ENCODE measurements around the gene POMZP3. TPM values are rescaled to one million over a fixed set of nuclear protein-coding genes. Genes with fewer than 3 reads are reported as not detected.
"Not testable (repeated sequence)": the region's sequence is repeated elsewhere in the genome, so short reads cannot be mapped to it uniquely, and the experiment has no call there.

Gene POMZP3
- total RNA-seq, 2 donors from 2014 or later: 12.9 to 14.9 TPM

DNA sequence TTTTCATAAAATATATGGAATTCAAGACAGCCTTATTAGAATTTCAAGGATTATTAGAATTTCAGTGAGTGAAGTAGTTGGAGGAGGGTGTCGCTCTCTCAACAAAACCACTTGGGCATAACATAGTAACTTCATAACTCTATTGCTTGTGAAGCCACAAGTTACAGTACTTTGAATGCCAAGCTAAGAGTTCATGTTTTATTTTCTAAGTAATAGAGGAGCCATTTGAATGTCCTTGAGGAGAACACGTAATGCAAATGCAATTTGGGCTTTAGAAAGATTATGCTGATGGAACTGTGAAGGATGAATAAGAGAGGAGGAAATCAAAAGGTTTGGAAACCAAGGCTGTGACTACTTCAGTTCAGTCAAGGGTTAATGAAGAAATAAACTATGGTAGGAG, 51.6 kb downstream of the POMZP3 start:
- H3K27ac Mint-ChIP-seq; H3K4me3 Mint-ChIP-seq; H3K27me3 Mint-ChIP-seq; H3K4me1 Mint-ChIP-seq (ENCODE audit: low read depth in 2 of 2); ATAC-seq; H3K9me3 Mint-ChIP-seq; H3K36me3 Mint-ChIP-seq; DNase-seq (ENCODE audit: low spot score): not testable (repeated sequence)

DNA sequence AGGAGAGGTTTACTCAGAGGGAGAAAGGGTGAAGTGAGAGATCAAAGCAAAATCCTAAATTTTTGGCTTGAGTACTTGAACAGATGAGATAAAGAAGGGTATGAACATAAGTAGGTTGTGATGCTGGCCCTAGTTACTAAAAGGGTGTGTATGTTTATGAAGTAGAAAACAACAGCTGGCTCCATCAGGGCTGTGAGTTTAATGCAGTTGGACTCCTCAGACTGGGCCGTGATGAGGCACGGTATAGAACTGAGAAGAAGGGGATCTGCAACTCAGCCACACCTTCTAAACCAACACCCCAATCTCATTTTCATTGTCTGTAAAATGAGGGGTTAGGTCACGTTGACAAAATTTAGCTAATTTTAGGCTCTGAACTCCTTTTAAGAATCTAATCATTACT, 54.8 kb downstream of the POMZP3 start:
- ATAC-seq; H3K27me3 Mint-ChIP-seq; H3K36me3 Mint-ChIP-seq; H3K9me3 Mint-ChIP-seq; DNase-seq (ENCODE audit: low spot score); H3K27ac Mint-ChIP-seq; H3K4me3 Mint-ChIP-seq: not testable (repeated sequence)
- peaks cover 5 to 14% of the 10 kb centered on the region in 2 donors for H3K4me1 Mint-ChIP-seq (ENCODE audit: low read depth in 2 of 2)

DNA sequence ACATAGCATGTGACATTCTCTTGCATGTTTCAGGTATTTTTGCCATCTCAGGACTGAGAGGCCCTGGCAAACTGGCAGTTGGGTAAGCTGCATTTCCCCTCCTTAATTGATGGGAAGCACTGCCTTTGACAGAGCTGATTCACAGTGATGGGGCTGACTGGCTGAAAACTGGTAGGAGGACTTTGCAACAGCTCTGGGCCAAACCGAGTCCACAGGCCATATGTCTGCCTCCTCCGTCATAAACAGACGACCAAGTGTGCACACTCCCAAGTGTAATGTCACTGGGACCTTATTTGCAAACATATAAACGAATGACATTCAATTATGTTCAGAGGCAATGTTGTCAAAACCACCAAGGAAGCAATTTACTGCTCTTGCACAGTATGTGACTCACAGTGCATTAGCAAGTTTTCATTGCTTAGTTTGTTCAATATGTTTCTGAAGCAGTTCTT, 56.7 kb downstream of the POMZP3 start:
- Mint-ChIP-seq H3K4me1 (ENCODE audit: low read depth in 2 of 2) (peaks cover 5 to 19% of the 10 kb centered on the region in 2 donors), H3K27ac (peak overlapping the region; percentile 63 to 74)
- H3K4me3 Mint-ChIP-seq; H3K36me3 Mint-ChIP-seq; H3K9me3 Mint-ChIP-seq; DNase-seq (ENCODE audit: low spot score); H3K27me3 Mint-ChIP-seq: not testable (repeated sequence)
- peak in 1 of 2 donors; percentile 55 for ATAC-seq

DNA sequence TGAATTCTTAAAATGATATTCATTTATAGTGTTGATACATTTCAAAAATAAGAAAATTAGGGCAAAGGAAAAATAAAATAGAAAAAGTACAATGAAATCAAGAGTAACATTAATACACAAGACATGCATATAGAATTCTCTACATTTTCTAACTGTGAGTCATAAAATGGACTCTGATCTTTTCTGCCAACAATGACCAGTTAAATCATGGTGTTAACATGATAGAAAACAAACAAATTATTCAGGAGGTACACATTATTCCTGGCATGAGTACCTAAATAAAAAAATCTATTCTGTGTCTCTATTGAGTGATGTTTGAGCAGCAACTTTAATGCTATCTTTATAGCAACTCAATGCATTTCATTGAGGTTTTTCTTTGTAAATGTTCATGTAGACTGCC, 58.3 kb downstream of the POMZP3 start:
- H3K27ac Mint-ChIP-seq; ATAC-seq; H3K4me3 Mint-ChIP-seq; H3K27me3 Mint-ChIP-seq; H3K9me3 Mint-ChIP-seq; DNase-seq (ENCODE audit: low spot score): not testable (repeated sequence)
- peaks cover 11% of the 10 kb centered on the region for H3K36me3 Mint-ChIP-seq
- peaks cover 13 to 28% of the 10 kb centered on the region in 2 donors for H3K4me1 Mint-ChIP-seq (ENCODE audit: low read depth in 2 of 2)

DNA sequence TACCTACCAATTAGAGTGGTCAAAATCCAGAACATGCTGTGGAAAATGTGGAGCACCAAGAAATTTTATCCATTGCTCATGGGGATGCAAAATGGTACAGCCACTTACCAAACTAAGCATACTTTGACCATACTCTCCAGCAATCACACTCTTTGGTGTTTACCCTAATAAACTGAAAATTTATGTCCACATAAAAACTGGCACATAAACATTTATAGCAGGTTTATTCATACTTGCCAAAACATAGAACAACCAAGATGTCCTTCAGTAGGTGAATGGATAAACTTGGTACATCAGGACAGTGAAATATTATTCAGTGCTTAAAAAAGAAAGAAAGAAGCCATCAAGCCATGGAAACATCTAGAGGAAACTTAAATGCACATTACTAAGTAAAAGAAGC, 59.3 kb downstream of the POMZP3 start:
- not testable (repeated sequence) for DNase-seq (ENCODE audit: low spot score); H3K4me3 Mint-ChIP-seq; ATAC-seq; H3K27me3 Mint-ChIP-seq; H3K27ac Mint-ChIP-seq; H3K9me3 Mint-ChIP-seq
- peaks cover 11% of the 10 kb centered on the region for H3K36me3 Mint-ChIP-seq
- peaks cover 18 to 28% of the 10 kb centered on the region in 2 donors for H3K4me1 Mint-ChIP-seq (ENCODE audit: low read depth in 2 of 2)

DNA sequence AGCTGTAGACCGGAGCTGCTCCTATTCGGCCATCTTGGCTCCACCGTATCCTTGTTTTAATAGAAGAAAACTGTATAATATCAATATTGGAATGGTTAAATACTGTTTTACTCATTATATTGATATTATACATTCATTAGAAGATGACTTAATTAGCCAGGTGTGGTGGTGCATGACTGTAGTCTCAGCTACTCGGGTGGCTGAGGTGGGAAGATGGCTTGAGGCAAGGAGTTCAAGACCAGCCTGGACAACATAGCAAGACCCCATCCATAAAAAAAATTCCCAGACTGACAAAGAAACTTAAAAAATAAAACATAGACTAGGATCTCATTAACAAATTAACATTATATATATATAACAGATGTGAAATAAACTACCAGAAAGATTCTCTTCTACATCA, 59.8 kb downstream of the POMZP3 start:
- not testable (repeated sequence) for H3K9me3 Mint-ChIP-seq; H3K4me3 Mint-ChIP-seq; H3K27ac Mint-ChIP-seq; ATAC-seq; DNase-seq (ENCODE audit: low spot score); H3K27me3 Mint-ChIP-seq
- Mint-ChIP-seq H3K36me3 (peaks cover 13% of the 10 kb centered on the region), H3K4me1 (ENCODE audit: low read depth in 2 of 2) (peaks cover 18 to 28% of the 10 kb centered on the region in 2 donors)

DNA sequence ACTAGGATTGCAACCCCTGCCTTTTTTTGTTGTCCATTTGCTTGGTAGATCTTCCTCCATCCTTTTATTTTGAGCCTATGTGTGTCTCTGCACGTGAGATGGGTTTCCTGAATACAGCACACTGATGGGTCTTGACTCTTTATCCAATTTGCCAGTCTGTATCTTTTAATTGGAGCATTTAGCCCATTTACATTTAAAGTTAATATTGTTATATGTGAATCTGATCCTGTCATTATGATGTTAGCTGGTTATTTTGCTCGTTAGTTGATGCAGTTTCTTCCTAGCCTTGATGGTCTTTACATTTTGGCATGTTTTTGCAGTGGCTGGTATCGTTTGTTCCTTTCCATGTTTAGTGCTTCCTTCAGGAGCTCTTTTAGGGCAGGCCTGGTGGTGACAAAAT, 62.1 kb downstream of the POMZP3 start:
- H3K4me3 Mint-ChIP-seq; H3K27me3 Mint-ChIP-seq; ATAC-seq; DNase-seq (ENCODE audit: low spot score); H3K9me3 Mint-ChIP-seq; H3K27ac Mint-ChIP-seq: not testable (repeated sequence)
- H3K36me3 Mint-ChIP-seq: peaks cover 17% of the 10 kb centered on the region
- peaks cover 13 to 26% of the 10 kb centered on the region in 2 donors for H3K4me1 Mint-ChIP-seq (ENCODE audit: low read depth in 2 of 2)

DNA sequence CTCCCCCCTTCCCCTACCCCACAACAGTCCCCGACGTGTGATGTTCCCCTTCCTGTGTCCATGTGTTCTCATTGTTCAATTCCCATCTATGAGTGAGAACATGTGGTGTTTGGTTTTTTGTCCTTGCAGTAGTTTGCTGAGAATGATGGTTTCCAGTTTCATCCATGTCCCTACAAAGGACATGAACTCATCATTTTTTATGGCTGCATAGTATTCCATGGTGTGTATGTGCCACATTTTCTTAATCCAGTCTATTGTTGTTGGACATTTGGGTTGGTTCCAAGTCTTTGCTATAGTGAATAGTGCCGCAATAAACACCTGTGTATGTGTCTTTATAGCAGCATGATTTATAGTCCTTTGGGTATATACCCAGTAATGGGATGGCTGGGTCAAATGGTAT, 65.7 kb downstream of the POMZP3 start:
- not testable (repeated sequence) for H3K27ac Mint-ChIP-seq; H3K9me3 Mint-ChIP-seq; DNase-seq (ENCODE audit: low spot score); H3K4me3 Mint-ChIP-seq; H3K27me3 Mint-ChIP-seq; ATAC-seq
- H3K36me3 Mint-ChIP-seq: peaks cover 24% of the 10 kb centered on the region
- H3K4me1 Mint-ChIP-seq (ENCODE audit: low read depth in 2 of 2): peaks cover 27 to 30% of the 10 kb centered on the region in 2 donors

DNA sequence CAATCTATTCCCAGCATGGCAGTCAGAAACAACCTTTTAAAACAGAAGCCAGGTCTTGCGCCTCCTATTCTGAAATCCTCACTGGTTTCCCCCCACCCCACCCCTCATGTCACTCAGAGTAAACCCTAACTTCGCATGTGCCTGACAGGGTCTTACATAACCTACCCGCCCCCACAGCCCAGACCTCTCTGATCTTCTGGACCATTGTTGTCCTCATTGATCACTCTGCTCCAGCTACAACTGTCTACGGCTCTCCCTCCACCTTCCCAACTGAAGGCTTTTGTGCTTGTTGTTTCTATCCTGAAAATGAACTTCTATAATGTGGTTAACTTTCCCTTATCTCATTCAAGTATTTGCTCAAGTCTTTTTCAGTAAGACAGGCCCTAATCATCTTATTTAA, 66.9 kb downstream of the POMZP3 start:
- H3K9me3 Mint-ChIP-seq; ATAC-seq; H3K4me3 Mint-ChIP-seq; H3K27ac Mint-ChIP-seq; DNase-seq (ENCODE audit: low spot score); H3K27me3 Mint-ChIP-seq: not testable (repeated sequence)
- Mint-ChIP-seq H3K4me1 (ENCODE audit: low read depth in 2 of 2) (peaks cover 27 to 30% of the 10 kb centered on the region in 2 donors), H3K36me3 (peaks cover 18% of the 10 kb centered on the region)

Other genes with a start within 250 kb of the POMZP3 start
- gene SSC4D, start 217.6 kb downstream of the POMZP3 start, total RNA-seq: under 1 TPM; 0.24 to 0.47 TPM
- 1 to 10 TPM in 1 of 2 donors, under 1 TPM in 1; 0.39 to 8.4 TPM for gene ZP3, start 202.3 kb downstream of the POMZP3 start, total RNA-seq
- gene DTX2, start 165.6 kb downstream of the POMZP3 start, total RNA-seq: 10 to 100 TPM; 34.3 to 36.5 TPM
- 1 to 10 TPM; 1.6 to 5.0 TPM for gene UPK3B, start 116.7 kb downstream of the POMZP3 start, total RNA-seq
- under 1 TPM; 0.36 to 0.76 TPM for gene SPDYE16, start 84.0 kb downstream of the POMZP3 start, total RNA-seq

Data from natural killer cell treated with Interleukin-12 subunit alpha and Interleukin-12 subunit beta and Interleukin-15 and Interleukin-18, amount 100 ng/mL, for 72 hours (primary cell).